Fibroblast of lung (primary cell): ENCODE measurements around the gene SLC37A4. TPM values are rescaled to one million over a fixed set of nuclear protein-coding genes. Genes with fewer than 3 reads are reported as not detected.
"Not testable (repeated sequence)": the region's sequence is repeated elsewhere in the genome, so short reads cannot be mapped to it uniquely, and the experiment has no call there.

Experiments
- DNase-seq, 2 donors: peaks; one replicate each; pipeline versions ENCODE4 v3.0.0 to v3.0.0-alpha.2; 2010; ENCODE audit warnings: low read depth in 2 of 2
- H2AFZ ChIP-seq: 2 replicates; pipeline ENCODE4 v1.5.1; 2012; ENCODE audit warnings: low read length, control low read depth, inconsistent platforms
- H3K27ac ChIP-seq: 2 replicates; pipeline ENCODE4 v1.5.1; 2011; ENCODE audit warnings: low read length, control low read depth; ENCODE audit not compliant: insufficient read depth
- H3K27me3 ChIP-seq: 2 replicates; pipeline ENCODE4 v1.5.1; 2011; ENCODE audit warnings: mild to moderate bottlenecking, low read length; ENCODE audit not compliant: control insufficient read depth, insufficient read depth
- H3K36me3 ChIP-seq: 2 replicates; pipeline ENCODE4 v1.5.1; 2011; ENCODE audit warnings: low read length; ENCODE audit not compliant: control insufficient read depth, insufficient read depth
- H3K4me1 ChIP-seq: 2 replicates; pipeline ENCODE4 v1.5.1; 2011; ENCODE audit warnings: low read length; ENCODE audit not compliant: control insufficient read depth, insufficient read depth; ENCODE audit errors: extremely low read depth
- H3K4me2 ChIP-seq: 2 replicates; pipeline ENCODE4 v1.5.1; 2011; ENCODE audit warnings: low read length, control low read depth; ENCODE audit not compliant: insufficient read depth; ENCODE audit errors: extremely low read depth
- H3K4me3 ChIP-seq, 4 experiments: fragments of 200-600 bp in 1 of 4; sonication (generic) in 1 of 4; replicated peaks in 1 of 4; 2 replicates each; pipeline ENCODE4 v1.5.1; 2011 to 2016; ENCODE audit warnings: low read length in 4 of 4, low read depth in 3 of 4, mild to moderate bottlenecking in 3 of 4, control low read depth in 2 of 4, inconsistent platforms in 1 of 4, mixed read lengths in 1 of 4; ENCODE audit not compliant: insufficient read depth in 1 of 4; ENCODE audit errors: control extremely low read depth in 1 of 4
- H3K79me2 ChIP-seq: 2 replicates; pipeline ENCODE4 v1.5.1; 2012; ENCODE audit warnings: mild to moderate bottlenecking, low read length, inconsistent platforms; ENCODE audit not compliant: control insufficient read depth, insufficient read depth
- H3K9ac ChIP-seq: 2 replicates; pipeline ENCODE4 v1.5.1; 2011; ENCODE audit warnings: mild to moderate bottlenecking, low read length, control low read depth; ENCODE audit not compliant: insufficient read depth
- H3K9me3 ChIP-seq: 2 replicates; pipeline ENCODE4 v1.5.1; 2012; ENCODE audit warnings: low read depth, low read length; ENCODE audit not compliant: control insufficient read depth, insufficient read depth
- H4K20me1 ChIP-seq: 2 replicates; pipeline ENCODE4 v1.5.1; 2011; ENCODE audit warnings: low read length; ENCODE audit not compliant: control insufficient read depth, insufficient read depth; ENCODE audit errors: extremely low read depth
- EZH2 ChIP-seq: IDR thresholded peaks from 2 replicates; pipeline ENCODE4 v1.5.1; 2012; ENCODE audit warnings: low read length, control low read depth, mild to moderate bottlenecking; ENCODE audit errors: missing control alignments
- polyA plus RNA-seq, 2 donors: library from polyadenylated mRNA; depleted of rRNA in 1 of 2; stranded (reverse) in 1 of 2; unstranded in 1 of 2; fragments of >200 nt; gene quantifications; 2 replicates each; pipeline ENCODE4 v1.2.1, GENCODE V29; 2011 to 2012; ENCODE audit warnings: missing spikeins in 1 of 2
- total RNA-seq: library from RNA; depleted of rRNA; stranded (reverse); fragments of >200 nt; gene quantifications from 2 replicates; pipeline ENCODE4 v1.2.1, GENCODE V29; 2014
- TF ChIP-seq, protein P1 (sequence below), 2 donors: IDR thresholded peaks in 1 of 2; conservative IDR thresholded peaks in 1 of 2; 1 replicate in 1 of 2; 2 replicates in 1 of 2; pipeline ENCODE4 v1.5.1; 2011 to 2012; ENCODE audit warnings: low read length in 2 of 2, control low read depth in 1 of 2, inconsistent platforms in 1 of 2, low read depth in 1 of 2, mild to moderate bottlenecking in 1 of 2

SLC37A4 gene
- total and polyA plus RNA-seq, 2 donors (not counting 1 experiment from before 2014, with no cell fraction given): 10.1 to 12.6 TPM

DNA sequence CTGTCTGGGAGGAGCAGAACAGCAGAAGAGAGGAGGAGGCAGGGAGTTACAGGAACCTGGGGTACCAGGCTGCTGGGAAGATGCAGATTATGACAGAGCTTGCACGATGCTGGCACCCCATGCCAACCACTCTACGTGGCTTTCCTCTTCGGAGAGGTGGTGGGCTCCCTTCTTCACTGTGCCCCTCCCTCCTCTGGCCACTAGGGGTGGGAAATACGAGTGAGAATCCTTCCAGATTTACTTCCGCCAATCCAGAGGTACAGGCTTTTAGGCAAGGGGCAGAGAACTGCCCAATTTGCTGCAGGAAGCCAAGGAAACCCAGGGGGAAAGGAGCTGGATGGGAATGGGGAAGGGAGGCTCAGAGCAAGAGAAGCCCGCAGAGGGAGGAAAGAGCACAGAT lies 14.0 kb upstream of the SLC37A4 start:
- H3K9ac ChIP-seq: no peak overlapping the region
- no peaks in the 10 kb centered on the region for H3K27me3 ChIP-seq
- TF ChIP-seq, protein P1, sequence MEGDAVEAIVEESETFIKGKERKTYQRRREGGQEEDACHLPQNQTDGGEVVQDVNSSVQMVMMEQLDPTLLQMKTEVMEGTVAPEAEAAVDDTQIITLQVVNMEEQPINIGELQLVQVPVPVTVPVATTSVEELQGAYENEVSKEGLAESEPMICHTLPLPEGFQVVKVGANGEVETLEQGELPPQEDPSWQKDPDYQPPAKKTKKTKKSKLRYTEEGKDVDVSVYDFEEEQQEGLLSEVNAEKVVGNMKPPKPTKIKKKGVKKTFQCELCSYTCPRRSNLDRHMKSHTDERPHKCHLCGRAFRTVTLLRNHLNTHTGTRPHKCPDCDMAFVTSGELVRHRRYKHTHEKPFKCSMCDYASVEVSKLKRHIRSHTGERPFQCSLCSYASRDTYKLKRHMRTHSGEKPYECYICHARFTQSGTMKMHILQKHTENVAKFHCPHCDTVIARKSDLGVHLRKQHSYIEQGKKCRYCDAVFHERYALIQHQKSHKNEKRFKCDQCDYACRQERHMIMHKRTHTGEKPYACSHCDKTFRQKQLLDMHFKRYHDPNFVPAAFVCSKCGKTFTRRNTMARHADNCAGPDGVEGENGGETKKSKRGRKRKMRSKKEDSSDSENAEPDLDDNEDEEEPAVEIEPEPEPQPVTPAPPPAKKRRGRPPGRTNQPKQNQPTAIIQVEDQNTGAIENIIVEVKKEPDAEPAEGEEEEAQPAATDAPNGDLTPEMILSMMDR (conservative IDR thresholded peaks at IDR 0.05 in 1 of 2, IDR thresholded peaks at IDR 0.05 in 1 of 2; ENCODE audit: low read depth in 1 of 2, low read length in 2 of 2): peak in 1 of 2 donors; percentile 9
- TF ChIP-seq EZH2: no peak
- no peak overlapping the region for H3K4me2 ChIP-seq
- no peak for DNase-seq
- H3K36me3 ChIP-seq: peaks cover 21% of the 10 kb centered on the region
- H3K27ac ChIP-seq: no peak overlapping the region
- no peaks in the 10 kb centered on the region for H4K20me1 ChIP-seq
- H2AFZ ChIP-seq: no peak overlapping the region
- H3K4me1 ChIP-seq: no peaks in the 10 kb centered on the region
- H3K4me3 ChIP-seq: no peak overlapping the region
- no peaks in the 10 kb centered on the region for H3K79me2 ChIP-seq
- H3K9me3 ChIP-seq: no peaks in the 10 kb centered on the region

DNA sequence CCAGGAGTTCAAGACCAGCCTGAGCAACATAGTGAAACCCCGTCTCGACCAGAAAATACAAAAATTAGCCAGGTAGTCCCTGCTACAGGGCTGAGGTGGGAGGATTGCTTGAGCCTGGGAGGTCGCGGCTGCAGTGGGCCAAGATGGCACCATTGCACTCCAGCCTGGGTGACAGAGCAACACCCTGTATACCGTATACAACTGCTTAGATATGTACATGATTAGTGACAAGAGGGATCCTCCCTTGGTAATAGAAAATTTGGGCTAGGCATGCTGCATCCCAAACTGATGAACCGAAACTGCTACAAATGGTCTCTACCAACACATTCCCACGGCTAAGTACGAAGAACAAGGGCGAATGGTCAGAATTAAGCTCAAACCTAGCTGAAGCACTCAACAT lies 12.2 kb upstream of the SLC37A4 start:
- H3K27me3 ChIP-seq: no peaks in the 10 kb centered on the region
- no peaks in the 10 kb centered on the region for H4K20me1 ChIP-seq
- H3K9me3 ChIP-seq: no peaks in the 10 kb centered on the region
- H3K27ac ChIP-seq: no peak overlapping the region
- no peak overlapping the region for H3K4me2 ChIP-seq
- H3K4me1 ChIP-seq: no peaks in the 10 kb centered on the region
- no peak overlapping the region for H3K4me3 ChIP-seq
- H3K9ac ChIP-seq: no peak overlapping the region
- H3K79me2 ChIP-seq: no peaks in the 10 kb centered on the region
- peaks cover 7% of the 10 kb centered on the region for H3K36me3 ChIP-seq
- TF ChIP-seq, protein P1 (conservative IDR thresholded peaks at IDR 0.05 in 1 of 2, IDR thresholded peaks at IDR 0.05 in 1 of 2; ENCODE audit: low read depth in 1 of 2, low read length in 2 of 2): no peak
- TF ChIP-seq EZH2: no peak
- H2AFZ ChIP-seq: no peak overlapping the region
- DNase-seq: no peak

DNA sequence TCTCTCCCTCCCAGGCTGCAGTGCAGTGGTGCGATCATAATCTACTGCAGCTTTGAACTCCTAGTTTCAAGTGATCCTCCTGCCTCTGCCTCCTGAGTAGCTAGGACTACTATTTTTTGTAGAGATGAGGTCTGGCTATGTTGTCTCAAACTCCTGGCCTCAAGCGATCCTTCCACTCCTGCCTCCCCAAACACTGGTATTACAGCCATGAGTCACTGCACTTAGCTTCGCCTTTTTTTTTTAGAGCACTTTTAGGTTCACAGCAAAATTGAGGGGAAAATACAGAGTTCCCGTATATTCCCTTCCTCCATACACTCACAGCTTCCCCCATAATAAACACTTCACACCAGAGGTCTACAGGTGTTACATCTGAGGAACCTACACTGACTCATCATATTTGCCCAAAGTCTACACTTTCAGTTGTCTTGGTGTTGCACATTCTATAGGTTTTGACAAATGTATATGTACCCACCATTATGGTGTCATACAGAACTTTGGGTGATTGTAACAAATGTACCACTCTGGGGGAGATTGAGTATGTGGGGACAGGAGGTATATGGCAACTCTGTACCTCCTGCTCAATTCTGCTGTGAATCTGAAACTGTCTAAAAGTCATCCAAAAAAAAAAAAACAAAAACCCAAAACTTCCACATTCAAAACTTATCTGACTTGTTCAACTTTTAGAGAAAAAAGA lies 11.3 kb upstream of the SLC37A4 start:
- H3K79me2 ChIP-seq: no peaks in the 10 kb centered on the region
- TF ChIP-seq EZH2: no peak
- TF ChIP-seq, protein P1 (conservative IDR thresholded peaks at IDR 0.05 in 1 of 2, IDR thresholded peaks at IDR 0.05 in 1 of 2; ENCODE audit: low read depth in 1 of 2, low read length in 2 of 2): no peak
- H3K9ac ChIP-seq: no peak overlapping the region

DNA sequence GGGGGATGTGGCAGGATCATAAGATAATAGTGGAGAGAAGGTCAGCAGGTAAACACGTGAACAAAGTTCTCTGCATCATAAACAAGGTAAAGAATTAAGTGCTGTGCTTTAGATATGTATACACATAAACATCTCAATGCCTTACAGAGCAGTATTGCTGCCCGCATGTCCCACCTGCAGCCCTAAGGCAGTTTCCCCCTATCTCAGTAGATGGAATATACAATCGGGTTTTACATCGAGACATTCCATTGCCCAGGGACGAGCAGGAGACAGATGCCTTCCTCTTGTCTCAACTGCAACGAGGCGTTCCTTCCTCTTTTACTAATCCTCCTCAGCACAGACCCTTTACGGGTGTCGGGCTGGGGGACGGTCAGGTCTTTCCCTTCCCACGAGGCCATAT lies 8.8 kb upstream of the SLC37A4 start:
- not testable (repeated sequence) for H2AFZ ChIP-seq, H3K9ac ChIP-seq, H3K9me3 ChIP-seq, H4K20me1 ChIP-seq, DNase-seq, H3K79me2 ChIP-seq, H3K4me2 ChIP-seq, H3K27ac ChIP-seq, H3K4me1 ChIP-seq, H3K36me3 ChIP-seq, H3K4me3 ChIP-seq, H3K27me3 ChIP-seq

More for the DNA sequence above, 11.3 kb upstream of the SLC37A4 start:
- no peaks in the 10 kb centered on the region for H3K9me3 ChIP-seq
- no peak overlapping the region for H3K4me3 ChIP-seq
- peak in 1 of 2 donors; percentile 19 for DNase-seq
- no peak overlapping the region for H3K27ac ChIP-seq
- no peaks in the 10 kb centered on the region for H4K20me1 ChIP-seq
- H3K4me1 ChIP-seq: no peaks in the 10 kb centered on the region
- no peaks in the 10 kb centered on the region for H3K27me3 ChIP-seq
- H2AFZ ChIP-seq: no peak overlapping the region
- H3K4me2 ChIP-seq: no peak overlapping the region
- peaks cover 7% of the 10 kb centered on the region for H3K36me3 ChIP-seq
